Activated CD4-positive, alpha-beta T cell treated with anti-CD3 and anti-CD28 coated beads, Interleukin-2, amount 50 U/mL, for 1 hour (primary cell): ENCODE results near the gene PEX5L.
"Not testable (repeated sequence)": the region's sequence is repeated elsewhere in the genome, so short reads cannot be mapped to it uniquely, and the experiment has no call there.

Experiments
- DNase-seq: peaks from one replicate; pipeline ENCODE4 v3.0.0-alpha.2; 2020

The PEX5L gene

GRCh38 chr3:180008318-180008717 lies 28.4 kb downstream of the PEX5L start:
- DNase-seq = not testable (repeated sequence)

GRCh38 chr3:180004542-180004941 lies 32.2 kb downstream of the PEX5L start:
- DNase-seq = no peak

DNA sequence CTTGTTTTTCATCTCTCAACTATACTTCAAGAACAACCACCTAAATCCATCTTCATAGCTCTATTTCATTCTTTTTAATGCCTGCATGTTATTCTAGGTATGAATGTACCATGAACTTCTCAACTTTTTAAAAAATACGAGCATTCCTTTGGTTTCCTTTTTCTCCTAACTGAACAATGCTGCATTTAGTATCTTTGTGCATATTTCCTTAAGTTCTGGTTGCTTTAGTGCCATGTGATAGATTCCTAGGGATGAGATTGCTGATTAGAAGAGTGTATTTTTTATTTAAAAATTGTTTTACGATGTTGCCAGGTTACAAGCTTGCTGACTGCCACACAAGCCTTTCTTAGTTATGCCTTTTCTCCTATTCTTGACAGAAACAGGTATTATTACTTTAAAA lies 34.7 kb downstream of the PEX5L start:
- no peak for DNase-seq

DNA sequence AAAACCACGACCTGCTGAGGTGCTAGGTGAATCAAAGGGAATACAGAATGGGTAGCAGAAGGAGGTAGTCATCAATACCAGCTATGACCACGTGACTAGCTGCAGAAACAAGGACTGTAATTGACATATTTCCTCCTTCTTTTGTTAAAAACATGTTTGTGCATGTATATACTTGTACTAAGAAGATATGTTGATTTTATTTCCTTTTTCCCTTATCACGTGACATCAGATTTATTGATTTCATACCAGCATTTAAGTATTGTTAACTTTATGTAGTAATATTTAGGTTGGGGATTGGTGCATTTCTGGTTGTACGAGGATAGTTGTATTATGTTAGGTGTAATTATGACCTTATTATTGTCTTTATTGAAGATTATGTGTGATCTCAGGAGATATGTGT lies 36.2 kb downstream of the PEX5L start:
- no peak for DNase-seq

DNA sequence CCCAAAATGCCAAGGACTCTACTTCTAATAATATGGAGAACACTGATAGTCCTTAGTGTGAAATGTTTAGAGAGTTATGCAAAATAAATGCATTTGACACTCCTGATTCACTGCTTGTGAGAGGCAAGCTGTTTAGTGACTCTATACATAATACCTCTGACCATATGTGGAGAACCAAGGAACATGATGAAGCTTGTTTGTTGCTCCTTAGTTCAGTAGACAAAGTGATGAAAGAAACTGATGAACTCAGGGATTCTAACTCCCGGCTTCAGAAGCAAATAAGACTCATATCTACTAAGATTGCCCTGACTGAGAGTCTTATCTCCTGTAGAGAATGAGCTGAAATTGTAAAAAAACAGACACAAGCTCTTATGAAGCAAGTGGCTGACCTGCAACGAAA lies 41.3 kb downstream of the PEX5L start:
- no peak for DNase-seq

GRCh38 chr3:179991883-179992282 lies 44.9 kb downstream of the PEX5L start:
- no peak for DNase-seq

- no peak for DNase-seq
Observed at GRCh38 chr3:179991104-179991503, 45.6 kb downstream of the PEX5L start.

DNA sequence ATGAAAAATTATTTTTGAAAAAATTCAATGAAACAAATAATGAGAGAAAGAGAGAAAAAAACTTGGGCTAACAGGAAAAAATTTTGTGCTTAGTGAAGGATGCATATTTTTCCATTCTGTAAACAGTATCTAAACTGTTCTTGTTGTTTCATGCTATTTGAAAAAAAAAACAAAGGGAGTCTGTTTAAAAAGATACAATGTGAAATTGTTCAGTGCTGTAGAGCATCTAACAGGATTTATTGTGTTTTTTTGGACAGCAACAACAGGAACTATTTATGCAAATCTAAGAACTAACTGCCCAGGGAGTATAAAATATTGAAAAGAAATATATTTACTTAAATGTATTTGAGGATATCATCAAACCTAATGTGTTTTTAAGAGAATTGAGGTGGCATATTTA lies 55.1 kb downstream of the PEX5L start:
- DNase-seq = no peak

DNA sequence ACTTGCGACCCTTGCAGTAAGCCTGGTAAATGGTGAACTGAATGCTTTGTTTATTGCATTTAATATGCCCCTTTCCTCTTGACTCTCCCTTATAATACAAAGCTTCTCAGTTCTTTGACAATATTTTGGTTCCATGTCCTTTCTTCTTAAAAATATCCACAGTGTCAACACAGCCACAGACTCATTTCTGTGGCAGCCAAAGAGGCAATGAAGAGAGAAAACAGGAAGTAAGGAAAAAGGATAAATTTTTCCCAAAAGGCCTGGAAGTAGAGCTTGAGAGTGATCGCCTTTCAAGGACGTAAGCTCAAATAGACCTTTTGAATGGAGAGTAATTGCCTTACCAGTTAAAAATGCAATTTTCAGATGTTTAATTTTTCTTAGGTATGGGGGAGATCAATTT lies 59.4 kb downstream of the PEX5L start:
- no peak for DNase-seq

DNA sequence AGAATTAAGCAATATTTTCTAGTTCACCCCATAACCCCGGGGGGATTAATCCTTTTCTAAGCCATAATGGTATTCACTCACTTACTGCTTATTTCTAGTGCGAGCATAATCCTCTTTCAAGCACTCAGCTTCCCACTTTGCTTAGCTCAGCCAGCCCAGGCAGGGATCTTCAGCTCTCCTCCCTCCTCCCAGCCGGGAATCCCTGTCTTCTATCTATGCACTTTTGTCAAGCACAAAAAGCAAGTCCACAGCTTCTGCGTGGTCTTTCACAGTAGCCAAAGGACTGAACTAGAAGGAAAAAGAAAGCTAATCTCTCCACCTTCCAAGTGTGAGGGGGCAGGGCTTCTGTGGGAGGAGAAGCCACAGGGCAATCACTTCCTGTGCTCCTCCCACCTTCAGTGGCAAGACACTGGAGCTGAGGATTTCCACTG lies 62.8 kb downstream of the PEX5L start:
- no peak for DNase-seq

DNA sequence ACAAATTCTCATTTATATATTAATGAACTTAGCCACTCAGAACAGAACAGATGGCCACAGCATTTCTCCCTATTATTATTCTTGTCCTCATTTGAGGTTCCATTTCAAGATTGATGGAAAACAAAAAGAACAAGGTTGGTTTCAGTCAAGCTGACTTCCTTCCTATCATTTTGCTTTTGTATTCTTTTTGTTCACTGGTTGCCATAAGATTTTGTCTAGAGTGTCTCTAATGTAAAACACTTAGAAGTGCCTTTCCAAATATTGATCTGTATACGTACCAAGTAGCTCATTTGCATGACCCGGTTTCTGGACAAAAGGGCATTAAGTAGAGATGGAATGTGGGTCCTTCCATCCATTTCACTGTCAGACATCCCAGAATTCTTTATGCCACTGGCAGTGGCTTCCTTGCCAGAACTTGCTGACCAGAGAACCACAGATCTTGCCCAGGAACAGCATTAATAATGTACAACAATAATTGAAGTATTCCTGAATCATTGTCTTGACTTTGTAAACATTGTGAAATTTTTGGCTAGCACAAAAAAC lies 63.8 kb downstream of the PEX5L start:
- DNase-seq = no peak

DNA sequence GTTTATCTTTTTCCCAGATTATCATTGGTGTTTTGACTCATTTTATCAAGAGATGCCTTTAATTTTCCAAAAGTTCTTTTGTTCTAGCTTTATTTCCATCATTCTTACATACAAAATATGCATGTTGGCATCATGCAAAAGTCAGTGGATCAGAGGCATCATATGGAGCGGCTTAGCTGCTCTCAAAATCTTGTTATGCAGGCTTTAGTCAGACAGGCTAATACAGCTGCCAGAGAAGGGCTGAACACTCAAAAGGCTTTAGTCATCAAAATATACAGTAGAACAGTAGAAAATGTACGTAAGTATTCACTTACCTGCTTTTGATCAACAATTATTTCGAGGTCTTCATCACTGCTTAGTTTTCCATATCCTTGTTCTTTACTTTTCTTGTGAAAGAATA lies 65.5 kb downstream of the PEX5L start:
- DNase-seq = no peak

DNA sequence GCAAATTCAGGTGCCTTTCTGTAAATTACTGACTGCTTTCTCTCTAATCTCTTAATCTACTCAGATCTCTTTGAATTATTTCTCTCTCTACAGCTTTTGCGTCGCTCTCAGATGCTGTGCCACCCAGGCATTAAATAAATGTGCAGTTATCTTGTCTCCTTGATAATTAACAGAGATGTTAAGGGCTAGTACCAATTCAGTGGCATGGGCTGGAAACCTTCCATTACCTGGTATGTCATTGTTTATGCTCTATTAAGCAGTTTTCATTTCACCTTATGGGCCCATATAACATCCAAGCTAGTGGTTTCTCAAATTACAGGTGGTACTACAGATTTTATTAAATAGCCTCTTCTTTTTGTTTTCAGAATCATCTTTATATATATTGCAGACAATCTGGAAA lies 66.0 kb downstream of the PEX5L start:
- DNase-seq = no peak

- no peak for DNase-seq
Observed at GRCh38 chr3:179969525-179969924, 67.2 kb downstream of the PEX5L start.

GRCh38 chr3:179967622-179968021 lies 69.1 kb downstream of the PEX5L start:
- DNase-seq = no peak

- no peak for DNase-seq
Observed at GRCh38 chr3:179964890-179965289, 71.8 kb downstream of the PEX5L start.

- no peak for DNase-seq
Observed at GRCh38 chr3:179962629-179963387, 73.9 kb downstream of the PEX5L start.

DNA sequence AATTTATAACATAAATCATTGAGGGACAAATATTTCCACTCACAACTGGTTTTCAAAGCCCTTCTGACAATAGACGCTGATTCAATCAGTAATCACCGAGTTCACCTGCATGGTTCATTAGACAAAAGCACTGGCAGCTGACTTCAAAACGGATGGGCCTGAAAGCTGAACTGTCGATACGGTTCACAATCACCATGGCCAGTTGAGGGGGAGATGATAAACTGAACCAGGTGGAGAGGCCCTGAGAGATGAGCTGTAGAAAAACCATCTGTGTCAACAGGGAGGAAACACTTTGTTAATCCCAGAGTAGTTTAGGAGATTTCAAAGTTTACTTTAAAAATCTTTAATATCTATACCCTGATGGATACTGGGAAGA lies 75.0 kb downstream of the PEX5L start:
- no peak for DNase-seq

DNA sequence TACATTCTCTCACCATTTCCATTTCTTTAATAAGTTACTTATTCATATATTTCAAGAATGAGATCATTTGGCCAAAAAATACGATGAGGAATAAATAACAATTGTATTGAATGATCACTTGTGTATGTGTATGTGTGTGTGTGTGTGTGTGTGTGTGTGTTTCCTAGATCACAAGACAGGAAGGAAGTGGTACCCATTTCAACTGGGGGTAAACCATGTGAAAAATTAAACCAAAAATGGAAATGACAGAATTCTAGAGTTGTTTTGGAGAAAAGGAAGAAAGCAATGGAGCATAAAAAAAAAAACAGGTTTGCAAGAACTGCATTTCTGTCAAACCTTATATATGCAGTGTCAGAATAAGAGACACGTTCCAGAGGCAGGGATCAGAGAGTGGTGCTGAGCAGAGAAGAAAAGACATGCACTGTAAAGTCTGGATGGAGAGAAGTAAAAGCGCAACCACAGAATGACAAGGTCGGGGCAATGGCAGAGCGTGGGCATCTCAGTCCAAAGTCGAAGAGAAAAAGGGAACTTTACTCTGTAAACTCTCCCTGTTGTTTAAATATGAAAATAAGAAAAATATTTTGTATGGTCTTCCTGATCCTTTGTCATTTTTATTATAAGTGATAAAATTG lies 75.5 kb downstream of the PEX5L start:
- no peak for DNase-seq

- no peak for DNase-seq
Observed at GRCh38 chr3:179958759-179959158, 78.0 kb downstream of the PEX5L start.

DNA sequence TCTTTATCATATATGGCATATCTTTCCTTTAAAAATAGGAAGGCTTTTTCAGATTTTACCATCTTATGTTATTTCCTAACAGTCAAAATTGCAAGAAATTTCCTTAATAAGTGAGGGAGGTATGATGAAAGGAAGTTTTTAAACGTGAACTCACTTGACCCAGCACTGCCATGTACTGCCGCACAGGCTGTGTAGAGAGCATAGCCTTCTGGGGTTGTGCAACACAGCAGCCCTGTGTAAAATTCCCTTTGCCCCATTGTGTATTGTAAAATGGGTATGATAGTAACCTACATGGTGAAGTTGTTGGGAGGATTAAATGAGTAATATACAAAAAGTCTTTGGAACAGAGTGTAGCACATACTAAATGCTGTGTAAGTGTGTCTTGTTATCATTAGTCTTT lies 78.6 kb downstream of the PEX5L start:
- no peak for DNase-seq

GRCh38 chr3:179957264-179957845 lies 79.4 kb downstream of the PEX5L start:
- no peak for DNase-seq

DNA sequence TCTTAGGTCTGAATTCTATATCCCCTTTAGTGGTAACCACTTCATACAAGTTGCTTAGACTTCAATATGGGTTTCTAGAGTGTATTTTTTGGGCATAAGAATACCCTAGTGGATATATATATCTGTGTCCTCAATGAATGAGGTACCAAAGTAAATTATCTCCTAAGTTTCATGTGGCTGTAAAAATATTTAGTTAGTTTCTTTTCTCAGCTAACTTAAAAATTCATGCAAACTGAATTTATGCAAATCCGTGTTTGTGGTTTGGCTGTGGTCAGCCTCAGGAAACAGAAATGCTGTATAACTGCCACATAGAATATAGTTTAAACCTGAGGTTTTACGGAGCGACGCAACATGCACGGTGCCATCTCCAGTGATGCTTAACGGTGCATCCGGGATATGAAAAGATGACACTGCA lies 80.3 kb downstream of the PEX5L start:
- no peak for DNase-seq

- no peak for DNase-seq
Observed at GRCh38 chr3:179955809-179956208, 80.9 kb downstream of the PEX5L start.
